HL-60 (cell line): ENCODE data around the gene TMEM121B.

Source experiments
- CTCF ChIP-seq: IDR thresholded peaks from one replicate; pipeline ENCODE4 v1.5.1; 2011; ENCODE audit warnings: low read length, control low read depth, inconsistent platforms; ENCODE audit not compliant: insufficient read depth
- GABPA ChIP-seq: IDR thresholded peaks from 2 replicates; pipeline ENCODE4 v1.6.1; 2012; ENCODE audit warnings: low read depth
- POLR2AphosphoS5 ChIP-seq: IDR thresholded peaks from 2 replicates; pipeline ENCODE4 v1.6.1; 2012; ENCODE audit warnings: low read depth
- SPI1 ChIP-seq: IDR thresholded peaks from 2 replicates; pipeline ENCODE4 v1.6.1; 2012; ENCODE audit warnings: low read depth, mild to moderate bottlenecking, borderline replicate concordance
- TF ChIP-seq, protein P1 (sequence below): IDR thresholded peaks from 2 replicates; pipeline ENCODE4 v1.6.1; 2012; ENCODE audit warnings: low read depth; ENCODE audit not compliant: insufficient replicate concordance

GRCh38 chr22:17116572-17117330, 4.4 kb downstream of the TMEM121B start:
- no peak for TF ChIP-seq CTCF
- TF ChIP-seq POLR2AphosphoS5, result no peak
- TF ChIP-seq, protein P1, sequence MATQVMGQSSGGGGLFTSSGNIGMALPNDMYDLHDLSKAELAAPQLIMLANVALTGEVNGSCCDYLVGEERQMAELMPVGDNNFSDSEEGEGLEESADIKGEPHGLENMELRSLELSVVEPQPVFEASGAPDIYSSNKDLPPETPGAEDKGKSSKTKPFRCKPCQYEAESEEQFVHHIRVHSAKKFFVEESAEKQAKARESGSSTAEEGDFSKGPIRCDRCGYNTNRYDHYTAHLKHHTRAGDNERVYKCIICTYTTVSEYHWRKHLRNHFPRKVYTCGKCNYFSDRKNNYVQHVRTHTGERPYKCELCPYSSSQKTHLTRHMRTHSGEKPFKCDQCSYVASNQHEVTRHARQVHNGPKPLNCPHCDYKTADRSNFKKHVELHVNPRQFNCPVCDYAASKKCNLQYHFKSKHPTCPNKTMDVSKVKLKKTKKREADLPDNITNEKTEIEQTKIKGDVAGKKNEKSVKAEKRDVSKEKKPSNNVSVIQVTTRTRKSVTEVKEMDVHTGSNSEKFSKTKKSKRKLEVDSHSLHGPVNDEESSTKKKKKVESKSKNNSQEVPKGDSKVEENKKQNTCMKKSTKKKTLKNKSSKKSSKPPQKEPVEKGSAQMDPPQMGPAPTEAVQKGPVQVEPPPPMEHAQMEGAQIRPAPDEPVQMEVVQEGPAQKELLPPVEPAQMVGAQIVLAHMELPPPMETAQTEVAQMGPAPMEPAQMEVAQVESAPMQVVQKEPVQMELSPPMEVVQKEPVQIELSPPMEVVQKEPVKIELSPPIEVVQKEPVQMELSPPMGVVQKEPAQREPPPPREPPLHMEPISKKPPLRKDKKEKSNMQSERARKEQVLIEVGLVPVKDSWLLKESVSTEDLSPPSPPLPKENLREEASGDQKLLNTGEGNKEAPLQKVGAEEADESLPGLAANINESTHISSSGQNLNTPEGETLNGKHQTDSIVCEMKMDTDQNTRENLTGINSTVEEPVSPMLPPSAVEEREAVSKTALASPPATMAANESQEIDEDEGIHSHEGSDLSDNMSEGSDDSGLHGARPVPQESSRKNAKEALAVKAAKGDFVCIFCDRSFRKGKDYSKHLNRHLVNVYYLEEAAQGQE, result no peak
- no peak for TF ChIP-seq SPI1
- TF ChIP-seq GABPA, result no peak
